ENCODE measurements around the gene KRTAP5-10. TPM values are rescaled to one million over a fixed set of nuclear protein-coding genes. Genes with fewer than 3 reads are reported as not detected.

Gene KRTAP5-10, protein sequence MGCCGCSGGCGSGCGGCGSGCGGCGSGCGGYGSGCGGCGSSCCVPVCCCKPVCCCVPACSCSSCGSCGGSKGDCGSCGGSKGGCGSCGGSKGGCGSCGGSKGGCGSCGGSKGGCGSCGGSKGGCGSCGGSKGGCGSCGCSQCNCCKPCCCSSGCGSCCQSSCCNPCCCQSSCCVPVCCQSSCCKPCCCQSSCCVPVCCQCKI
- total RNA-seq (2022; extraction: Qiagen RNA extraction; ENCODE audit: low read depth), result not detected in 5 replicates

DNA sequence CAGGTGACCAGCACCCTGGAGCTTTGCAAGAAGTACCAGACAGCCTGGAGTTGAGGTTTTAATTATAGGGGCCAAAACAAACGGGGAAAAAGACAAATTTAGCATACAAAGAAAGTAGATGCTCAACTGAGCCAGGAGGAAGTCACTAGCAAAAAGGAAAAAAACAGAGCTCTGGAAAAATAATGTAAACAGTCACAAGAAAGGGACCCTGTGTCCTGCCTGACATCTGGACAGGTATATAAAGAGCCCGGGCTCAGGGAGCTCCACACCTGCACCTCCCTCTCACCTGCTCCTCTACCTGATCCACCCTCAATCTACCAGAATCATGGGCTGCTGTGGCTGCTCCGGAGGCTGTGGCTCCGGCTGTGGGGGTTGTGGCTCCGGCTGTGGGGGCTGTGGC lies at the start of gene KRTAP5-10:
Gene KRTAP5-10 (plus strand): TSS at position 301 of the 400 bp plus-strand sequence. CDS start 25 bp downstream, at position 326.

DNA sequence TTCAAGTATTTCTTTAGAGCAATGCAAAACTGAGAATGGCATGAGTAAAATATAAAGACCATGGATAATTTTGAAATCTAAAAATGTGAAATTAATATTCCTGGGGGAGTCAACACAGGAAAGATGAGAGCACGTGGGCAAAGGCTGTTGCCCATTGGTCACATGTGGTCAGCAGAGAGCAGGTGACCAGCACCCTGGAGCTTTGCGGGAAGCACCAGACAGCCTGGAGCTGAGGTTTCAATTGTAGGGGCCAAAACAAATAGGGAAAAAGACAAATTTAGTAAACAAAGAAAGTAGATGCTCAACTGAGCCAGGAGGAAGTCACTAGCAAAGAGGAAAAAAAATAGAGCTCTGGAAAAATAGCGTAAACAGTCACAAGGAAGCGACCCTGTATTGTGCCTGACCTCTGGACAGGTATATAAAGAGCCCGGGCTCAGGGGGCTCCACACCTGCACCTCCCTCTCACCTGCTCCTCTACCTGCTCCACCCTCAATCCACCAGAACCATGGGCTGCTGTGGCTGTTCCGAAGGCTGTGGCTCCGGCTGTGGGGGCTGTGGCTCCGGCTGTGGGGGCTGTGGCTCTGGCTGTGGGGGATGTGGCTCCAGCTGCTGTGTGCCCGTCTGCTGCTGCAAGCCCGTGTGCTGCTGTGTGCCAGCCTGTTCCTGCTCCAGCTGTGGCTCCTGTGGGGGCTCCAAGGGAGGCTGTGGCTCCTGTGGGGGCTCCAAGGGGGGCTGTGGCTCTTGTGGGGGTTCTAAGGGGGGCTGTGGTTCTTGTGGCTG lies 38.4 kb upstream of the KRTAP5-10 start, which contains the start of gene KRTAP5-7:
Gene KRTAP5-7 (plus strand): TSS at position 472 of the 780 bp plus-strand sequence. CDS start 34 bp downstream, at position 506.

DNA sequence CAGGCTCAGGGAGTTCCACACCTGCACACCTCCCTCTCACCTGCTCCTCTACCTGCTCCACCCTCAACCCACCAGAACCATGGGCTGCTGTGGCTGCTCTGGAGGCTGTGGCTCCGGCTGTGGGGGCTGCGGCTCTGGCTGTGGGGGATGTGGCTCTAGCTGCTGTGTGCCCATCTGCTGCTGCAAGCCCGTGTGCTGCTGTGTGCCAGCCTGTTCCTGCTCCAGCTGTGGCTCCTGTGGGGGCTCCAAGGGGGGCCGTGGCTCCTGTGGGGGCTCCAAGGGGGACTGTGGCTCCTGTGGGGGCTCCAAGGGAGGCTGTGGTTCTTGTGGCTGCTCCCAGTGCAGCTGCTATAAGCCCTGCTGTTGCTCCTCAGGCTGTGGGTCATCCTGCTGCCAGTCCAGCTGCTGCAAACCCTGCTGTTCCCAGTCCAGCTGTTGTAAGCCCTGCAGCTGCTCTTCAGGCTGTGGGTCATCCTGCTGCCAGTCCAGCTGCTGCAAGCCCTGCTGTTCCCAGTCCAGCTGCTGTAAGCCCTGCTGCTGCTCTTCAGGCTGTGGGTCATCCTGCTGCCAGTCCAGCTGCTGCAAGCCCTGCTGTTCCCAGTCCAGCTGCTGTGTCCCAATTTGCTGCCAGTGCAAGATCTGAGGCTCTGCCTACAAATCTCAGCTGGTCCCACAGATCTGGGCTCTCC lies 27.2 kb upstream of the KRTAP5-10 start, which contains the start of gene KRTAP5-8:
Gene KRTAP5-8 (plus strand): TSS at position 49 of the 689 bp plus-strand sequence. CDS start 31 bp downstream, at position 80.

DNA sequence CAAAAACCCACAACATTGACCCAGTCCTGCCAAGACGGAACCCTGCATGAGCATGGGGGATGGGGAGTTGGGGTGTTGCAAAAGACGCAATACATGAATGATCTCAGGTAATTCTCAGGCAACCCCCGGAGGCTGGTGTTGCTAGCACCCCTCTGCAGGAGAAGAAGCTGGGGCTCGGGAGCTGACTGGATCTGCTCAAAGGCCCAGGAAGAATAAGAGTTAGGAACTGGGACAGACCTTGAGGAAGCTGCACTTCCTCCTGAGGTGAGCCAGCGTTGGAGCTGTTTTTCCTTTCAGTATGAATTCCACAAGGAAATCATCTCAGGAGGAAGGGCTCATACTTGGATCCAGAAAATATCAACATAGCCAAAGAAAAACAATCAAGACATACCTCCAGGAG lies 17.2 kb upstream of the KRTAP5-10 start, which contains the start of gene KRTAP5-9:
Gene KRTAP5-9 (plus strand): TSS at position 301 of the 400 bp plus-strand sequence. CDS start 238 bp downstream, outside the sequence.

DNA sequence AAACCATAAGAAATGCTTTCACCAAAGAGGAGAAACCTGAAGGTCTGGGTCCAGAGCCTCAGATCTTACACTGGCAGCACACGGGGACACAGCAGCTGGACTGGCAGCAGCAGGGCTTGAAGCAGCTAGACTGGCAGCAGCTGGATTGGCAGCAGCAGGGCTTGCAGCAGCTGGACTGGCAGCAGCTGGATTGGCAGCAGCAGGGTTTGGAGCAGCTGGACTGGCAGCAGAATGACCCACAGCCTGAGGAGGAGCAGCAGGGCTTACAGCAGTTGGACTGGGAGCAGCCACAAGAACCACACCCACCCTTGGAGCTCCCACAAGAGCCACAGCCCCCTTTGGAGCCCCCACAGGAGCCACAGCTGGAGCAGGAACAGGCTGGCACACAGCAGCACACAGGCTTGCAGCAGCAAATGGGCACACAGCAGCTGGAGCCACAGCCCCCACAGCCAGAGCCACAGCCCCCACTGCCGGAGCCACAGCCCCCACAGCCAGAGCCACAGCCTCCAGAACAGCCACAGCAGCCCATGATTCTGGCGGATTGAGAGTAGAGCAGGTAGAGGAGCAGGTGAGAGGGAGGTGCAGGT lies 17.0 kb downstream of the KRTAP5-10 start, which contains the start of gene KRTAP5-11:
Gene KRTAP5-11 (minus strand): TSS at position 567 of the 587 bp plus-strand sequence. CDS start 38 bp downstream, at position 529.

Other genes with a start within 250 kb of the KRTAP5-10 start
- gene DHCR7, start 117.2 kb upstream of the KRTAP5-10 start, total RNA-seq (2022; extraction: Qiagen RNA extraction; ENCODE audit: low read depth), result 39.4 to 52.8 TPM (median 49.3 TPM) in 5 replicates
- gene NADSYN1, start 112.4 kb upstream of the KRTAP5-10 start, total RNA-seq (2022; extraction: Qiagen RNA extraction; ENCODE audit: low read depth), result 39.2 to 51.5 TPM (median 45.2 TPM) in 5 replicates
- gene KRTAP5-7, start 38.3 kb upstream of the KRTAP5-10 start, total RNA-seq (2022; extraction: Qiagen RNA extraction; ENCODE audit: low read depth), result not detected in 5 replicates
- gene KRTAP5-8, start 27.5 kb upstream of the KRTAP5-10 start, total RNA-seq (2022; extraction: Qiagen RNA extraction; ENCODE audit: low read depth), result not detected in 5 replicates
- 0.11 TPM in 1 of 5 replicates, not detected in the others for gene KRTAP5-9, start 17.1 kb upstream of the KRTAP5-10 start, total RNA-seq (2022; extraction: Qiagen RNA extraction; ENCODE audit: low read depth)
- not detected in 5 replicates for gene KRTAP5-11, start 17.3 kb downstream of the KRTAP5-10 start, total RNA-seq (2022; extraction: Qiagen RNA extraction; ENCODE audit: low read depth)